ENCODE measurements around the gene TGFBI.

TGFBI gene

DNA sequence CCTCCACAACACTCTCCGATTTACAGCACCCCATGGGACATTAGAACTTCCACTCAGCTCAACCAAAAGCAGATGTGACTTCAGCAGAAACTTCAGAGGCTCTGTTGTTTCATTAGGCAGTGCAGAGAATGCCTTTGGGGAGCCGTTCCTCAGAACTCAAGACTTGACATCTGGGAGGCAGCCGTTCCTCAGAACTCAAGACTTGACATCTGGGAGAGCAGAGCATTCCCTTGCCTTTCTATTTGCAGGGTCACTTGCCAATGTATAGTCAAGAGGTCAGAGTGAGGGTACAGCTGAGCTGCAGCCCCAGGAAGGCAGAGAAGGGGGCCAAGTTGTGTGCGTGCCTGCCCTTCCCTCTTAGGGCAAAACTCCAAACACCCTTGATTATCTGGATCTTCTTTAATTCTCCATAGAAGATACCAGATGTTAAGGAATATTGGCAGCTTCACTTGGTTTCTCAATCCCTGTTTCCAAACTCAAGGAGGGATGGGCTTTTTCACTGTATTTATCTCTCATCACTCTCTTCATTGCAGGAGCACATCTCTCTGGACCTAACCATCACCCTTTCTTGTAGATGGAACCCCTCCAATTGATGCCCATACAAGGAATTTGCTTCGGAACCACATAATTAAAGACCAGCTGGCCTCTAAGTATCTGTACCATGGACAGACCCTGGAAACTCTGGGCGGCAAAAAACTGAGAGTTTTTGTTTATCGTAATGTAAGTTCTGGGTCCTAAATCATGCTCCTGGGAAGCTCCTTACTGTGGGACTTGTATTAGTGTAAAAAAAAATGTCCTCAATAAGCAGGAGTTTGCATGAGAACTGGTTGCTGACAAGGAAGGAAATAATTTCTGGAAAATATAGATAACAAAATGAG, 25.6 kb downstream of the TGFBI start:
- intact Hi-C loops (cut with DNase I; ENCODE audit: low total_unique reads): no loop called here
- Histone ChIP-seq H3K4me3 (no peak overlapping the region), H3K9me3 (no peaks in the 10 kb centered on the region), H3K27me3 (no peaks in the 10 kb centered on the region), H3K27ac (peak overlapping the region; percentile 66 to 77), H3K4me1 (peaks cover 0 to 68% (median 44%) of the 10 kb centered on the region in 4 donors), H3K36me3 (peaks cover 0 to 13% (median 7%) of the 10 kb centered on the region in 3 donors)
- TF ChIP-seq, protein P1, sequence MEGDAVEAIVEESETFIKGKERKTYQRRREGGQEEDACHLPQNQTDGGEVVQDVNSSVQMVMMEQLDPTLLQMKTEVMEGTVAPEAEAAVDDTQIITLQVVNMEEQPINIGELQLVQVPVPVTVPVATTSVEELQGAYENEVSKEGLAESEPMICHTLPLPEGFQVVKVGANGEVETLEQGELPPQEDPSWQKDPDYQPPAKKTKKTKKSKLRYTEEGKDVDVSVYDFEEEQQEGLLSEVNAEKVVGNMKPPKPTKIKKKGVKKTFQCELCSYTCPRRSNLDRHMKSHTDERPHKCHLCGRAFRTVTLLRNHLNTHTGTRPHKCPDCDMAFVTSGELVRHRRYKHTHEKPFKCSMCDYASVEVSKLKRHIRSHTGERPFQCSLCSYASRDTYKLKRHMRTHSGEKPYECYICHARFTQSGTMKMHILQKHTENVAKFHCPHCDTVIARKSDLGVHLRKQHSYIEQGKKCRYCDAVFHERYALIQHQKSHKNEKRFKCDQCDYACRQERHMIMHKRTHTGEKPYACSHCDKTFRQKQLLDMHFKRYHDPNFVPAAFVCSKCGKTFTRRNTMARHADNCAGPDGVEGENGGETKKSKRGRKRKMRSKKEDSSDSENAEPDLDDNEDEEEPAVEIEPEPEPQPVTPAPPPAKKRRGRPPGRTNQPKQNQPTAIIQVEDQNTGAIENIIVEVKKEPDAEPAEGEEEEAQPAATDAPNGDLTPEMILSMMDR (IDR thresholded peaks at IDR 0.05): no peak
- no peak for DNase-seq

DNA sequence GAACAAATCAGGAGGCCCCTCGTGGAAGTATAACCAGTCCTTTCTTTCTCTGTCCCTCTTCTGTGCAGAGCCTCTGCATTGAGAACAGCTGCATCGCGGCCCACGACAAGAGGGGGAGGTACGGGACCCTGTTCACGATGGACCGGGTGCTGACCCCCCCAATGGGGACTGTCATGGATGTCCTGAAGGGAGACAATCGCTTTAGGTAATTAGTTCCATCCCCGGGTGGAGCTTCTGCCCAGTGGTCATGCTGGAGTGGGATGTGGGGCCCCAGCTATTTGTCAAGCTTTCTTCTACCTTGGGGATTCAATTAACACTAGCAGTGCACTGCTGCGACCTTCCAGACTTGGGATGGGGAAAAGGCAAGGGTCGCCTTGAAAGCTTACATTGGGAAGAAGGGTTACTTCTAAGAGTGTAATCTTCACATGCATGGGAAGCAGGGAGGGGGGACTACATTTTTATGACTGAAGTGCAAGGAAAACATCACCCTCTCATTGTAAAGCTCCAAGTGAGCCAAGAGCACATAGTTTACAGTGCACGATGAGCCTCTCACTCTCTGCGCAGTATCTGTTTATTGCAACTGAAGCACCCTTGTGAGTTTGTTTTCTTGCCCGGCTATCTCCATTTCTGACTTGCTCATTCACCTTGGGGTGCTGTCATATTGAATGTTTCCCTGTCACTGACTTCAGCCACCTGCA, 27.0 kb downstream of the TGFBI start:
- Histone ChIP-seq H3K4me3 (no peak overlapping the region), H3K4me1 (peaks cover 0 to 72% (median 44%) of the 10 kb centered on the region in 4 donors), H3K36me3 (peaks cover 1 to 15% (median 2%) of the 10 kb centered on the region in 3 donors), H3K9me3 (no peaks in the 10 kb centered on the region), H3K27ac (peak overlapping the region in 1 of 2 donors; percentile 77), H3K27me3 (no peaks in the 10 kb centered on the region)
- TF ChIP-seq, protein P1 (IDR thresholded peaks at IDR 0.05): no peak
- DNase-seq: no peak
- intact Hi-C loops (cut with DNase I; ENCODE audit: low total_unique reads): no loop called here

DNA sequence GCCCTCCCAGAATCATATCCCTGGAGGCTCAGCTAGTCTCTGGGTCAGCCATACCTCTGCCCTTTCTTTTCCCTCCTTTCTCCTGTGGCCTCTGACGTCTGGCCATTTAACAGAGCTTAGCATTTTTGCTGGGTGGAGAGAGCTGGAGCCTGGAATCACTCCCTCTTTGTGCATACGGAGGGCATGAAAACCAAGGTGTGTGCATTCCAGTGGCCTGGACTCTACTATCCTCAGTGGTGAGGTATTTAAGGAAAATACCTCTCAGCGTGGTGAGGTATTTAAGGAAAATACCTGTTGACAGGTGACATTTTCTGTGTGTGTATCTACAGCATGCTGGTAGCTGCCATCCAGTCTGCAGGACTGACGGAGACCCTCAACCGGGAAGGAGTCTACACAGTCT, 27.5 kb downstream of the TGFBI start:
- H3K27me3 ChIP-seq: no peaks in the 10 kb centered on the region
- peaks cover 7 to 21% (median 8%) of the 10 kb centered on the region in 3 donors for H3K36me3 ChIP-seq
- H3K4me1 ChIP-seq: peaks cover 0 to 72% (median 44%) of the 10 kb centered on the region in 4 donors
- intact Hi-C loops (cut with DNase I; ENCODE audit: low total_unique reads): no loop called here
- peak overlapping the region; percentile 45 to 77 for H3K27ac ChIP-seq
- no peaks in the 10 kb centered on the region for H3K9me3 ChIP-seq
- no peak overlapping the region for H3K4me3 ChIP-seq
- DNase-seq: no peak
- TF ChIP-seq, protein P1 (IDR thresholded peaks at IDR 0.05): no peak

DNA sequence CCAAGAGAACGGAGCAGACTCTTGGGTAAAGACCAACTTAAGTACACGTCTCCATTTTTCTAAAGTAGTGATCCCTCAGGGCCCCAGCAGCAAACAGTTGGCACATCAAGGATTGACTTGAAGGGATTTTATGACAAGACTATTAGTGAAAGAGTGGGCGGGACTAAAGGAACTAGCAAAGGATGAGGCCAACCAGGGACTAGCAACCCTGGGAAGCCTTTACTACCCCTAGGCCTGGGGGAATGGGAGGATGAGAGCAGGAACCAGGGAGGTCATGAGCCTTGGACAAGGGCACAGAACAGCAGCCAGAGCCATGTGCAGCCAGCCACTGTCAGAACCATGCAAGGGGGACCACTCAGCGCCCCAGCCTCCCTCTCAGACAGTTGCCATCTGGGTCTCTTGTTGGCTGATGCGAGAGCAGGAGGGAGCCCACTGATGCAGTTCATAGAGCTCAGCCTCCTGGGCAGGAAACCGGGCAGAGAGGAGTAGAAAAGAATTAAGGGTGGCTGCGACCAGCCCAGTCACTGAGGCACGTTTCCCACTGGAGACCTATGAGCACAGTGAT, 28.1 kb downstream of the TGFBI start:
- Histone ChIP-seq H3K4me3 (no peak overlapping the region), H3K27ac (peak overlapping the region; percentile 45 to 77), H3K27me3 (no peaks in the 10 kb centered on the region), H3K9me3 (no peaks in the 10 kb centered on the region), H3K4me1 (peaks cover 0 to 69% (median 44%) of the 10 kb centered on the region in 4 donors), H3K36me3 (peaks cover 12 to 24% (median 13%) of the 10 kb centered on the region in 3 donors)
- TF ChIP-seq, protein P1 (IDR thresholded peaks at IDR 0.05): no peak
- intact Hi-C loops (cut with DNase I; ENCODE audit: low total_unique reads): no loop called here
- no peak for DNase-seq

DNA sequence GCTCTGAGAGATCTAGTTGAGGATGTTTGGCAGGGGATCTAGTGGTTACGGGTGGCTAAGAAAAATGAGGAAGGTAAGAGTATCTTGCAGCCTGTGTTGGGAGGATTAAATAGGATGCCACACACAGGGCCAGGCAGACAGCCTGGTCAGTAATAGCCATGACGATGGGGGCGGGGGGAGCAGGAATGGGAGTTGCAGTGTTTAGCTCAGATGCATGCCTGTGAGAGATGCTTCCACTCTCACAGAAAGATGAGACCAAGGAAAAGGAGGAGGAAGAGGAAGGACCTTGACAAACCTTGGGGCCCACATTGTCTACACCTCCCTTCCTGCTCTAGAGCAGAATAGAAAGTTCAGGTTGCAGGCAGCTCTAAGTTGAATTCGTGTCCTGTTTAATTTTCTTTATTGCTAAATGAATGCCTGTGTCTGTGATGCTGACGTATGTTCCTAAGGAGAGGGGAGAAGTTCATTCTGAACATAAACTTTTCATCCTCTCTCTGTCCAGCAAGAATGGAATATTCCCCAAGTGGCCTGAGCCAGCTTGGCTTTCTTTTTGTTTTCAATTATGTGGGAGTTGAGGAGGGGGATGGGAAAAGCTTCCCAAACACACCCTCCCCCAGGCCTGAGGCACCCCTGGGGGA, 28.7 kb downstream of the TGFBI start:
- H3K4me3 ChIP-seq: no peak overlapping the region
- H3K27me3 ChIP-seq: no peaks in the 10 kb centered on the region
- H3K9me3 ChIP-seq: no peaks in the 10 kb centered on the region
- DNase-seq: no peak
- H3K36me3 ChIP-seq: peaks cover 17 to 28% (median 18%) of the 10 kb centered on the region in 3 donors
- intact Hi-C loops (cut with DNase I; ENCODE audit: low total_unique reads): no loop called here
- peaks cover 0 to 63% (median 42%) of the 10 kb centered on the region in 4 donors for H3K4me1 ChIP-seq
- H3K27ac ChIP-seq: peak overlapping the region; percentile 45 to 77
- TF ChIP-seq, protein P1 (IDR thresholded peaks at IDR 0.05): no peak
